Hematopoietic multipotent progenitor cell (in vitro differentiated cells): ENCODE results near the gene ATG7. TPM values are rescaled to one million over a fixed set of nuclear protein-coding genes. Genes with fewer than 3 reads are reported as not detected.
"Not testable (repeated sequence)": the region's sequence is repeated elsewhere in the genome, so short reads cannot be mapped to it uniquely, and the experiment has no call there.

Source experiments
- DNase-seq, 3 donors: peaks; one replicate each; pipeline ENCODE4 v3.0.0-alpha.2; 2011 to 2015; ENCODE audit warnings: low read depth in 2 of 3, low spot score in 2 of 3
- total RNA-seq: library from RNA; depleted of rRNA; stranded (reverse); fragments of >200 nt; gene quantifications from one replicate; pipeline ENCODE4 v1.2.3, GENCODE V29; 2012

ATG7 gene
- total RNA-seq, 1 donor: 33.9 TPM

DNA sequence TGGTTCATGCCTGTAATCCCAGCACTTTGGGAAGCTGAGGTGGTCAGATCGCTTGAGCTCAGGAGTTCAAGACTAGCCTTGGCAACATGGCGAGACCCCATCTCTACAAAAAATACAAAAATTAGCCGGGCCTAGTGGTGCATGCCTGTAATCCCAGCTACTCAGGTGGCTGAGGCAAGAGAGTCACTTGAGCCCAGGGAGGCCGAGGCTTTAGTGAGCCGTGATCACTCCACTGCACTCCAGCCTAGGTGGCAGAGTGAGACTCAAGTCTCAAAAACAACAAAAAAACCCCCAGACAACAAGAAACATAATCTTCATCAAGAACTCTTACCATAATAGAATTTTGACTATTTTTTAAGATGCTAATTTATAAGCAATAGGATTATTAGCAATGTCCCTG, 253.9 kb downstream of the ATG7 start:
- not testable (repeated sequence) for DNase-seq

DNA sequence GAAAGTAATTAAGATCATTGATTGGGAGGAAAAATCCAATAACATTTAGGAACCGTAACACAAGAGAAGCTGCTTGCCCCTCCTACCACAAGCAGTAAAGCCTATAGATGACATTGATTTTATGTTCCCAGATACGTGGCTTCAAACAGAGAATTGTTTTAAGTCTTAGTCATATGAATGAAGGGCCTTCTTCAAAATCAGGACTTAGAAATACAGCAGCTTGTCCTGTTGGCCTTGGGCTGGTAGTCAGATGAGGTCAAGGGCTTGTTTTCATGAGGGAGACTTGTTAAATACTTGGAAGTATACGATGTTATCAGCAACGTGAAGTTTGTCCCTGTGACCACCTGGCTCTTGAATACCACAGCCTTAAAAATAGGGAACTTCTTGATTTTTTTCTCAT, 257.1 kb downstream of the ATG7 start:
- no peak for DNase-seq

DNA sequence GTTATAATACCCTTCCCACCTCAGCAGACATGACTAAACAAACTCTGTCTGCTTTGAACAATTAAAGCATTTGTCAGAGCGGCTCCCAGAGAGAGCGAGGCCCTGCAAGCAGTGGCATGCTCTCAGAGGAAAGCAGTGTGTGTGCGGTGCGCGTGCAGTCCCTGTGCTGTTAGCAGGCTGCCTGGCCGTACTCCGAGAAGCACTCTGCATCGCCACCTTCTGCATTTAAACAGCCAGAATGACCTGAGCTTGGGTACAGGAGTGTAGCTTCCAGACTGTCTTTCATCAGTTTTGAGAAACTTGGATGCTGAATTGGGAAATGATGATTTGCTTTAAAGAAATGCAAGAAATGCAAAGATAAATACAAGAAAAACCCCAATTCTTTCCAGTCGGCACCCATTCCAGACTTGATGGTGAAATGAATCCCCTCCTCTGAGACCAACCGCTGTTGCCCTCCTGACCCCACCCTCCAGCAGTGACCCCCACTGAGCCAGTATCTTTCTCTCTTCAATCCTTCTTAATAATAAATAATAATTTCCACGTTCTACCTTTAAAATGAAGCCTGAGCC, 258.0 kb downstream of the ATG7 start:
- no peak for DNase-seq

DNA sequence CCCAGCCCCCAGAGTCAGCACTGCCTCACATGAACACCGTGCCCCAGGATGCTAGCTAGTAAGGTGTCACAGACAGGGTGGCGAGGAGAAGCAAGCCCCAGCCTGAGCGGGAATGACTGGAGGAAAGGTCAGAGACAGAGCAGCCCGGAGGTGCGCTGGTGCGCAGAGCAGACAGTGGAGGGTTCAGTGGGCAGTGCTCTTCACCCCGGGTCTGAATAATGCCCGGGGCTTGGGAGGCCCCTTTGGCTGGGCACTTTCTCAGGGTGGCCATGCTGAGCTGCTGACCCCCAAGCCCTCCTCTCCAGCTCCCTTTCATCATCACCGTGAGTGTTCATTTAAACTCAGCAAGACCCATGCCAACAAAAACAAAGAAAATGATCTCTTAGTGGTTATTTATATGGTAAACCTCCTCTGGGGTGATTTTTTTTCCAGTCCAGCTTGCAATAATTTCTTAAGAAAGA, 260.8 kb downstream of the ATG7 start:
- DNase-seq: no peak

DNA sequence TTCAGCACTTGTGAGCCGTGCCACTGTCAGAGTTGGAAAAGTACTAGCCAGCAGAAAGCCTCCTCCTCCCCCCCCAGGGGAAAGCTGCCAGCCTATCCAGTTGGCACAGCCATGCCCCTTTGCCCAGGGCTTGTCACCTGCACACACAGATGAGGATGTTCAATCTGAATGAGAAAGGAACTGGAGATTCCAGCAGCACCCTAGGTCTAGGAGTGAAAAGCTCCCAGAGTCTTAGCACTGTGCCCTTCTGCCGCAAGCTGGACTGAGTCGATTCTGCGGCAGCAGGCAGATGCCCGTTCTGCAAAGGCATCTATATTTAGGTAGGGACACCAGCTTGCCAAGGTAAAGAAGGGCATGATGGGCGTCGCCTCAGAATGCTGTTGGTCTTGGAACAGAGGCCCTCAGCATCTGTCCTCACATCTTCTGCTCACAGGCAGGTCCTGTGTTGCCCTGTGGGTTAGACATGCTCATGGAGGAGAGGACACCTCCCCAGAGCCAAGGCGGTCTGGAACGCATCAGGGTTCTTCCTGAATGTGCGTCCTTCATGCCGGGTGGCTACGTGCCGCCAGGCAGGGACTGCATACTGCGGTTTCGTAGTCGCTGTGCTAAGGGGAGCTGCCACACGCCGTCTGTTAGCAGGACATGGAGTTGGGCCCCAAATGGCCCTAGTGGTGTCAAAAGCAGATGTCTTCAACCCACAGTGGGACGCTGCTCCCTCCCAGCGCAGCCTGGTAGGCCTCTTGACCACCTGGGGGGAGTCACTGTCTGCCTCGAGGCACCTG, 262.0 kb downstream of the ATG7 start:
- no peak for DNase-seq

DNA sequence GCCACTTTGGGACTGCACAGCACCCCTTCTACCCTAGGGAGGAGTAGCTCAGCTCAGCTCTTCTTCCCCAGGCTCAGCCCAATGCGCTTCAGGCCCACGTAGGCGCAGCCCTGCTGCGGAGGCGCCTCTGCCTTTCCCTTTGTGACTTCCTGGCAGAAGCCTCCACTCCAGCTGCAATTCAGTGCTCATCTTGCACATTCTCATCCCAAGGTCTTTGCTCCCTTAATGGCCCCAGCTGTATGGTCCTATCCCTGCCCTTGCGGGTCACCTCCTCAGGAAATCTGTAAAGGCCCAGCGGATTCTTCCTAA, 262.6 kb downstream of the ATG7 start:
- DNase-seq: no peak

DNA sequence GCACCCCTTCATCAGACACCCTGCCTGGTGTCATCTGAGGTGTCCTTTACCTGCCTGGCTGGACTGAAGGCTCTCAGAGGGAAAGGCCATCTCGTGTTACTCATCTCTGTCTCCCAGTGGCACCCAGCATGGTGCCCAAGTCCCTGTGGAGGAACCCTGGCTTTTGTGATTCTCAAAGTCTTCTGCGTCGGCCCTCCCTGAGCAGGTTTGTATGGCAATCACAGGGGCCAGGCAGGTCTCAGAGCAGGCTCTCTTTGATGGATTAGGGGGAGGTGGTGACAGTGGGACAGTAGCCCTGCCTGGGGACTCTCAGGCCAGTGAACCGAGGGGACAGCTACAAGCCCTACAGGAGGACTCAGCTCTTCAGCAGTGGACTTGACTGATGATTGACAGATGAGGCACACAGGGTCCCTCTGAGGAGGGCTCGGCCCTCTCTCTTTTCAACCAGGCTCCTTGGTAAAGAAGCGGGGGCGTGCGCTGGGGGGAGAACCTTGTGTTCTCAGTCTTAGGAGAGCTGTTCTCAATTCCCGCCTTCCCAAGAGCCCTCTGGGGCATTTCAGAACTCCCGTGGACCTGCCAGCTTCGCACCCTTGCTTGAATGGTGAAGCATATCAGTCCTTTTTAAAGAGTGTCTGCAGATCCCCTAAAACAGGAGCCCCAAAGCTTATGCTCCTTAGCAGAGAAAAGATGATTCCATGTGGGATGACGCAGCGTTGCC, 263.2 kb downstream of the ATG7 start:
- no peak for DNase-seq

DNA sequence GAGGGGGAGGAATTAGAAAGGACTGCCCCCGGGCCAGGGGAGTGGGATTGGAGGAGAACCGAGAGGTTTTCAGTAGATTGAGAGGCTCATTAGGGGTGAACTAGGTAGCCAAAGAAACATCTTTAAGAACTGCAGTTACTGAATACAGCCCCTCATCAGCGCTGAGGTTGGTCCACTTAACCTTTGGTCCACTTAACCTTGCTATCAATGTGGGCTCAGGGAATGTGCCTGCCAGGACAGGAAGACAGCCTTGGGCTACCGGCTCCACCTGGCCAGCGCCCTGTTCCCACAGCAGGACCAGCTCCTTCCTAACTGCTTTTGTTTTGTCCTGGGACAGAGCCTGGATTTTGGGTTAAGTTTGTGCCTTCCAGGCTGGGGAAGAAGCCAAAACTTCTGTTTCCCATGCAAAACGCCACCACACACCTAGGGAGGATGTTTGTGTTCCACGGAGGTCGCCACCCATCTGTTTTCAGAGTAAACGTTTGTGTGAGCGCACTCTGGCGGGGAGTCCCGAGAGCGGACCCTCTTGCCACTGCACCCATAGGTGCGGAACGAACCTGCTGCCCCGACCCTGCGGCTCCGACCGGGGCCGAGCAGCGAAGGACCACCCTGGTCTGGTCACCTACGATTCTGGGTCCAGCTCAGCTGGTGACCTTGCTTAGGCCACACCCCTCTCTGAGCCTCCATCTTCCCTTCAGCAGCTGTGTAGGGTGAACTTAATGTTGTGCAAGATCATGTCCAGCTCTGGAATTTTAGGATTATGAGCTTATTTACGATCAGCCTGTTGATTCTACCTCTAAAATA, 264.1 kb downstream of the ATG7 start:
- no peak for DNase-seq

DNA sequence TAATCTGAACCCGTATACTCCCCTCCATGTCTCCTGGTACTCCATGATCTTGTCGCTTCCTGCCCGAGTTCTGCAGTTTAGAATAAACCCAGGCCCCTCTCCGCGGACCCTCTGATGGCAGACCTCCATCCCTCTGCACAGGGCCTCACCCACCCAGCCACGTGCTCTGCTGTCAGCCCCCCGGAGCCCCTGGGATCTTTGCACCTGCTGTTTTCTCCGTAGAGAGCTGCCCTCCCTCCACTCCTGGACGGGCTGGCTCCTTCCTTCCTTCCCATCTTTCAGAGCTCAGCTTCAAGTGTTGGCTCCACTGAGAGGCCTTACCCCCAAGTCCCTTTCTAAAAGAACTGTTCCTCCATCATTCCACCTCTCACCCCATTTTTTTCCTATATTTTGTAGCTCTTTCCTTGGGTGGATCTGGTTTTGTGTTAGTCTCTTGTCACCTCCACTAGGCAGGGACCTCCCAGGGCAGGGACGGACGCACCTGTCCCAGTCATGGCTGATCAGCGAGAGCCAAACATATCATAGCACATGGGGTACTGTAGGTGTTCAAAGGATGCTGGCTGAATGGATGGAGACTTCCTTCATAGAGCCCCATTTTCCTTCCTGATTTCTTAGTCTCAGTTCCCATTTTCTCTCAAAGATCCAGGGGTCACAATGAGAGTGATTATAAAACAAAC, 264.9 kb downstream of the ATG7 start:
- DNase-seq: no peak

DNA sequence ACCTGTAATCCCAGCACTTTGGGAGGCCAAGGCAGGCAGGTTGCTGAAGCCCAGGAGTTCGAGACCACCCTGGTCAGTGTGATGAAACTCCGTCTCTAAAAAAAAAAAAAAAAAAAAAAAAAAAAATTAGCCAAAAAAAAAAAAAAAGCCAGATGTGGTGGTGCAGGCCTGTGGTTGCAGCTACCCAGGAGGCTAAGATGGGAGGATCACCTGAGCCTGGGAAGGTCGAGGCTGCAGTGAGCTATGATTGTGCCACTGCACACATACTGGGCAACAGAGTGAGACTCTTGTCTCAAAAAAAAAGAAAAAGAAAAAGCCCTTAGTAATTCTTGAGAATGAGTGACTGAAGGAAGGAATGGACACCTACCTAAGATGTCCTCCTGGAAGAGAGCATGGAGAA, 266.4 kb downstream of the ATG7 start:
- no peak for DNase-seq

DNA sequence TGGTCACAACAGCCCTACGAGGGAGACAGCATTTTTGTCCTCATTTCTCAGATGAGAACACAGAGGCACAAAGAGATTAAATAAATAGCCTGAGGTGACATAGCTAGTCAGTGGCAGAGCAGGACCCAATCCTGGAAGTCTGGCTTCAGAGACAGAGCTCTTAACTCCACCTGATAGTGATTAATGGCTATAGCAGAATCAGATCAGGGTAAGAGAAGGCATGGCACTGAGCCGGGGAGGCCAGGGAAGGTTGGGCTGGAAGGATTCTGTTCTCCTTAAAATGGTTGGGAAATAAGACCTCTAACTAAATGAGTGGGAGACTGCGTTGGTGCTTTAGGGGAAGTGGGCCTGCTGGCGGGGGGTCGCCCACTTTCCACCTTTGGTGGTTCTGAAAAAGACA, 267.0 kb downstream of the ATG7 start:
- DNase-seq: no peak

DNA sequence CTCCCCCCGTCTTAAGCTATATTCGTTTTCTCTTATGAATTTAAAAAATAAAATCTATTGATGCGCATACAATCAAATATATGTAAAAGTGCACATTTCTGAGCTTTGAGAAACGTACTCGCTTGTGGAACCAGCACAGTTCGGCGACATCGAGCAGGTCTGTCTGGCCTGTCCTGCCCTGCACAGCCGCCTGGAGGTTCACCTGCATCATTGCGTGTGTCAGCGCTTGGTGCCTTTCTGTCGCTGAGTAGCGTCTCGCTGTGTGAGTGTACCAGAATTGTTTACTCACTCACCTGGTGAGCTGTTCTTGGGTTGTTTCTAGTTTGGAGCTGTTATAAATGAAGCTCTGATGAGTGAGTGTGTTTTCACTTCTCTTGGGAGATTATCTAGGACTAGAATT, 267.5 kb downstream of the ATG7 start:
- no peak for DNase-seq

DNA sequence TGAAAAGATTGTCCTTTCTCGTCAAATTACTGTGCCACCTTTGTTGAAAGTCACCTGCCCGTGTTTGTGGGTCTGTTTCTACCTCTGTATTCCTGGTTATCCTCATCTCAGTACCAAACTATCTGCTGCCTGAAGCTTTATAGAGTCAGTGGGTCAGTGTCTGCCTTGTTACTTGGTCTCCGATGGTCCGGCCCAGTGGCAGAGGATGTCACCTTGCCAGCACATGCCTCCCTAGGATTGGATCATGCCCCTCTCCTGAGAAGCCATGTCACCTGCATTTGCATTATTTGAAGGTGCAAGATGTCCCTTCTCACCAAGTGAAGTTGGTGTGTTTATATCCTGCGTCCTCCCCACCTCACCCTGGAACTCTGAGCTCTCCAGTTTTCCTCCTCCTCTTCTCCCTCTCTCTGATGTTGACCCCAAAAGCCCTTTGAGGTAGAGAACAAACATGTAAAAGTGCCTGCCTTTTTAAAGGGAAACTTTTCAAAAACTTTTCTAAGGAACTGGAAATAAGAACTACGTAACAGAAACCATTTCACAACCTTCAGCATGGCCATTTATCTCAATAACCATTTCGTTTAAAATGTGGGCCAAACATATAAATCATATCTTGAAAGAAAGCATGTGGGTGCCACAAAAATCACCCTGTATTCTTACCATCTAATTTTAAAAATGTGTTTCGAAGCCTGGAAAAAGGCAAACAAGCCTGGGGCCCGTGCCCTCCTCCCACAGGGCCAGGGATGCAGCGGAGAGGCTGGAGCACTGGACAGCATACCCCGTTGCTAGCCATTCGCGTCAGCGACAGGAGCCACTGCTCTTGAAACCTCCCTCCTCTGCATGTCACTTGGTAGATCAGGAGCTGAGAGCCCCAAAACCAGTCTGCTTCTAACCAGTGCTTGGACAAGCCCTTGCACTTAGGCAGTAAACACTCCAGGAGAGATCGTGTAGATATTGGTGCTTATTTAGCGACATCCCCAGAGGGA, 269.4 kb downstream of the ATG7 start:
- DNase-seq: no peak

DNA sequence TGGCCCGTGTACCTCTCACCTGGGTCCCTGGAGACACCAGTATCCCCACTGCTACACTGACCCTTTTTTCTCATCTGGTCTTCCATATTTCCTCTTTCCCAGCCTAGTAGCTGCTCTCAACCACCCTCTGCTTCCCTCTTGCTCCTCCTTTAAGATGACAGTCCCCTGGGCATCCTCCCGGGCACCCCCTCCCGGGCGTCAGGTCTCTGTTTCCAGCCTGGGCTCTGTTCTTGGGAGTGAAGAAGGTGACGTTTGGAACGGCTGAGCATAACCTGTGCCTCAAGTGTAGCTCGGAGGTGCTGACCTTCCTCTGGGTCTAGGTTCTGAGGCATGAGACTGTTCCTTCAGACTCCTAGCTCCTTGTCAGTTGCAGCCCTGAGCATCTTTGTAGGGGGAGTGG, 270.4 kb downstream of the ATG7 start:
- DNase-seq: no peak

DNA sequence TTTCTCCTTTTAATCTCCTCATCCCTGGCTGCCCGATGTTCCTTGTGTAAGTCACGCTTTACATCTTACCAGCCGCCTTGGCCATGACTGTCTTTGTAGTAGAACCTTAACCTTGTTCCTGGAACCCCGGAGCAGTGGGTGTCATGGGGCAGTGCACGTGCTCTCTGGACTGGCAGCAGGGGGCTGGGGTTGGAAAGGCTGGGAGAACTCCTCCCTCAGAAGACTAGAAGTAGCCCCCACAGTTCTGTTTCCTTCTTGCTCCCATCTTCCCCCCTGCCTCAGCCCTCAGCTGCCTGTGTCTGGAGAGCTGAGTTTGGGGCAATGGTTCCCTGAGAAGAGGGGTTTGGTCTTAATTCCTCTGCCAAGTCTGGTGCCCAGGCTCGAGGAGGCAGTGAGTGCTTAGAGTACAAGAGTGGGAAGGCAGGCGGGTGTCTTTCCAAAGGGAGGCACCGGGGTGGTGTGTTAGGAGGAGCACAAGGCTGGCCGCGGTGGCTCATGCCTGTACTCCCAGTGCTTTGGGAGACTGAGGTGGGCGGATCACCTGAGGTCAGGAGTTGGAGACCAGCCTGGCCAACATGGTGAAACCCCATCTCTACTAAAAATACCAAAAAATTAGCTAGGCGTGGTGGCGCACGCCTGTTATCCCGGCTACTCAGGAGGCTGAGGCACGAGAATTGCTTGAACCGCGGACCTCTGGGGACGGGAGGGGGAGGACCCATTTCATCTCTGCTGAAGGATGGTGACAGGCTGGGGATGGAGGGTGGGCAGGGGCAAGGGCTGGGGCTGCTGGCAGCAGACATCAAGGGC, 271.1 kb downstream of the ATG7 start:
- DNase-seq: no peak

DNA sequence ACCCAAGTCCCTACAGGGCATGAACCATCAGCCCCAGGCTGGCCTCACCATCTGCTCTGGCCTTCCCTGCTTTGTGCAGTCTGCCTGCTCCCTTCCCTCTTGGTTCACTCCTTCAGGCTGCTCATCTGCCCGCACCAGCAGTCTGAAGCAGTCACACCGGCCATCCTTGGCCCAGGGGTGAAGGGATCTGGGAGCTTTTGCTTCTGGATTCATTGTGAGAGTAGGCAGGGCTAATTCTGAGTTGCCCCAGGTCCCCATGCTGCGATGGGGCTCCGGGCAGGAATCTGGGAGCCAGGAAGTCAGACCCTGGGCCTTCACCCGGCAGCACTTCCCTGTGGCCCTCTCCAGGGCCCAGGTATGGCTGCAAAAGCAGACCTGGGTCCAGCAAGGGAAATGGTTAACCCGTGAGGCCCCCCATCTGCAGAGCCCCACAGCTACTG, 271.8 kb downstream of the ATG7 start:
- no peak for DNase-seq

DNA sequence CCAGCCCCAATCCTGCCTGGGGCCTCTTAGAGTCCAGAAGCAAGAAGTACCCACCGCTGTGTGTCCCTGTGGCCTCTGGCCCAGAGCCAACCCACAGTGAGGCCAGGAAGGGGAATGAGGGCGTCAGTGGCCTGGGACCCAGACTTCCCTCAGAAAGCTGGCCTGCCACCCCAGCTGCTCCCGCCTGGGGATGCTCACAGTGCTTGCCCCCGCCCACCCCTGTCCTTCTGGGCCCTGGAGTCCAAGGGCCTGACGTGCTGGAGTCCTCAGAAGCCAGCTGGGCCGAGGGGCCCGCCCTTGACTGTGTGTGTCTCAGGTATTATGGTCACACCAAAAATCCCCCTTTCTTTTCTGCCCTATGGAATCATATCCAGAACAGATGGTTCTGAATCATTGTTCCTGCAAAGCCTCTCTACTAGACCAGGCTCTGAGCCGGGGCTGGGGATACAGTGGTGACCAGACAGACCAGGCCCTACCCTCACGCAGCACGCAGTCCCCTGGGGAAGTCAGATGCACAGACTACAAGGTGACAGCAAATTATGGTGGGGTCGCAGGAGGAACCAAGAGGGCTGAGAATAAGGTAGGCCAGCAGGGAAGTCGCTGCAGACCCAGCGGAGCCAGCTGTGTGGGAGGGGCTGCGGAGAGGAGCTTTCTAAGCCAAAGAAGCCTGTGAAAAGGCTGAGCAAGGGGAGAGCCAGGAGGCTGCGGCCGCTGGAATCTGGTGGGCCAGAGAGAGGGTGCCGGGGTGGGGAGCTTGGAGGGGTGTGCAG, 272.4 kb downstream of the ATG7 start:
- peak in 2 of 3 donors; percentile 2 to 36 for DNase-seq
